ENCODE measurements around the gene PAX2. TPM values are rescaled to one million over a fixed set of nuclear protein-coding genes. Genes with fewer than 3 reads are reported as not detected.
A peak's percentile ranks its signal among the peaks of the same experiment; 100 is the strongest.

Gene PAX2
- total RNA-seq, 1 donor from 2014 or later = 0.34 TPM

- Mint-ChIP-seq H3K4me3 (peak overlapping the region; percentile 84), H3K27ac (no peak overlapping the region), H3K9me3 (peaks cover 7% of the 10 kb centered on the region), H3K27me3 (ENCODE audit: insufficient read depth, low read depth) (peaks cover 81% of the 10 kb centered on the region), H3K4me1 (peaks cover 33% of the 10 kb centered on the region), H3K36me3 (no peaks in the 10 kb centered on the region)
- Histone ChIP-seq H3K4me1 (peaks cover 39% of the 10 kb centered on the region), H3K27me3 (peaks cover 100% of the 10 kb centered on the region), H3K9me3 (ENCODE audit: low read depth) (no peaks in the 10 kb centered on the region), H3K9ac (no peak overlapping the region), H3K4me3 (peak overlapping the region; percentile 43), H3K27ac (no peak overlapping the region), H4K20me1 (ENCODE audit: low read depth) (peaks cover 74% of the 10 kb centered on the region), H3K36me3 (no peaks in the 10 kb centered on the region), H2AFZ (replicated peaks) (no peak overlapping the region), H3F3A (ENCODE audit: low read depth) (peaks cover 34% of the 10 kb centered on the region), H3K79me2 (ENCODE audit: low read depth) (no peaks in the 10 kb centered on the region), H3K4me2 (peak overlapping the region; percentile 79)
- peak; percentile 70 for DNase-seq (ENCODE audit: low spot score)
- TF ChIP-seq EZH2 (IDR thresholded peaks at IDR 0.05) (peak; percentile 63), EZH2phosphoT487 (IDR thresholded peaks at IDR 0.05) (no peak)
These were observed 83.3 kb downstream of the PAX2 start for GRCh38 chr10:100828738-100829096.

- Histone ChIP-seq H3K4me2 (peak overlapping the region; percentile 79), H3F3A (ENCODE audit: low read depth) (peaks cover 34% of the 10 kb centered on the region), H3K4me3 (peak overlapping the region; percentile 43), H4K20me1 (ENCODE audit: low read depth) (peaks cover 70% of the 10 kb centered on the region), H3K79me2 (ENCODE audit: low read depth) (no peaks in the 10 kb centered on the region), H3K4me1 (peaks cover 39% of the 10 kb centered on the region), H3K27ac (no peak overlapping the region), H2AFZ (replicated peaks) (no peak overlapping the region), H3K36me3 (no peaks in the 10 kb centered on the region), H3K27me3 (peaks cover 100% of the 10 kb centered on the region), H3K9ac (no peak overlapping the region), H3K9me3 (ENCODE audit: low read depth) (no peaks in the 10 kb centered on the region)
- H3K36me3 Mint-ChIP-seq = no peaks in the 10 kb centered on the region
- DNase-seq (ENCODE audit: low spot score) = peak; percentile 62
- H3K27me3 Mint-ChIP-seq (ENCODE audit: insufficient read depth, low read depth) = peaks cover 76% of the 10 kb centered on the region
- H3K27ac Mint-ChIP-seq = no peak overlapping the region
- peaks cover 33% of the 10 kb centered on the region for H3K4me1 Mint-ChIP-seq
- peak overlapping the region; percentile 84 for H3K4me3 Mint-ChIP-seq
- peak; percentile 35 for TF ChIP-seq CTCF (IDR thresholded peaks at IDR 0.05)
- TF ChIP-seq EZH2phosphoT487 (IDR thresholded peaks at IDR 0.05) = peak; percentile 52
- TF ChIP-seq EZH2 (IDR thresholded peaks at IDR 0.05) = peak; percentile 86
- peaks cover 7% of the 10 kb centered on the region for H3K9me3 Mint-ChIP-seq
These were observed 83.9 kb downstream of the PAX2 start for GRCh38 chr10:100829097-100829870.

- peak; percentile 65 for DNase-seq (ENCODE audit: low spot score)
- Histone ChIP-seq H3K9ac (no peak overlapping the region), H3K4me3 (no peak overlapping the region), H3K27me3 (peaks cover 100% of the 10 kb centered on the region), H3F3A (ENCODE audit: low read depth) (peaks cover 34% of the 10 kb centered on the region), H3K4me2 (peak overlapping the region; percentile 29), H2AFZ (replicated peaks) (no peak overlapping the region), H3K36me3 (no peaks in the 10 kb centered on the region), H4K20me1 (ENCODE audit: low read depth) (peaks cover 63% of the 10 kb centered on the region), H3K9me3 (ENCODE audit: low read depth) (no peaks in the 10 kb centered on the region), H3K79me2 (ENCODE audit: low read depth) (no peaks in the 10 kb centered on the region), H3K27ac (no peak overlapping the region), H3K4me1 (peaks cover 39% of the 10 kb centered on the region)
- Mint-ChIP-seq H3K27me3 (ENCODE audit: insufficient read depth, low read depth) (peaks cover 70% of the 10 kb centered on the region), H3K36me3 (no peaks in the 10 kb centered on the region), H3K4me1 (peaks cover 29% of the 10 kb centered on the region), H3K9me3 (peaks cover 7% of the 10 kb centered on the region), H3K27ac (no peak overlapping the region), H3K4me3 (peak overlapping the region; percentile 79)
- peak; percentile 89 for TF ChIP-seq EZH2phosphoT487 (IDR thresholded peaks at IDR 0.05)
- TF ChIP-seq EZH2 (IDR thresholded peaks at IDR 0.05) = peak; percentile 86
- no peak for TF ChIP-seq CTCF (IDR thresholded peaks at IDR 0.05)
These were observed 84.7 kb downstream of the PAX2 start for GRCh38 chr10:100829933-100830727.
